ENCODE results near the gene GRHL3. TPM values are rescaled to one million over a fixed set of nuclear protein-coding genes. Genes with fewer than 3 reads are reported as not detected.

The GRHL3 gene
- total RNA-seq, 1 donor from 2014 or later: 0.78 TPM

- Mint-ChIP-seq H3K9me3 (no peaks in the 10 kb centered on the region), H3K4me1 (no peaks in the 10 kb centered on the region), H3K27ac (no peak overlapping the region), H3K27me3 (peaks cover 14% of the 10 kb centered on the region), H3K4me3 (no peak overlapping the region), H3K36me3 (ENCODE audit: low read depth) (no peaks in the 10 kb centered on the region)
- intact Hi-C loops (cut with micrococcal nuclease): loop anchor here (2.0 kb wide), 1 partner anchor 15 kb away; no protein-coding TSS in a partner anchor
- ATAC-seq (ENCODE audit: low read depth) (no peak), DNase-seq (no peak)
- ChIA-PET POLR2A (no interaction called here), CTCF (no interaction called here)
- no peak for TF ChIP-seq CTCF (IDR thresholded peaks at IDR 0.05)
These were observed 21.3 kb upstream of the GRHL3 start for GRCh38 chr1:24297852-24298232.

- ChIA-PET POLR2A (no interaction called here), CTCF (no interaction called here)
- Mint-ChIP-seq H3K27me3 (peaks cover 14% of the 10 kb centered on the region), H3K4me3 (no peak overlapping the region), H3K9me3 (no peaks in the 10 kb centered on the region), H3K36me3 (ENCODE audit: low read depth) (no peaks in the 10 kb centered on the region), H3K27ac (no peak overlapping the region), H3K4me1 (no peaks in the 10 kb centered on the region)
- ATAC-seq (ENCODE audit: low read depth) (no peak), DNase-seq (no peak)
- intact Hi-C loops (cut with micrococcal nuclease): loop anchor here (2.0 kb wide), 1 partner anchor 16 kb away; no protein-coding TSS in a partner anchor
- no peak for TF ChIP-seq CTCF (IDR thresholded peaks at IDR 0.05)
These were observed 20.6 kb upstream of the GRHL3 start for GRCh38 chr1:24298606-24299005.

GRCh38 chr1:24299901-24300300 is 19.3 kb upstream of the GRHL3 start:
- Mint-ChIP-seq H3K4me1 (no peaks in the 10 kb centered on the region), H3K4me3 (no peak overlapping the region)

GRCh38 chr1:24300971-24301784 is 18.0 kb upstream of the GRHL3 start:
- DNase-seq (no peak), ATAC-seq (ENCODE audit: low read depth) (no peak)
- intact Hi-C loops (cut with micrococcal nuclease): no loop called here
- CTCF ChIA-PET: no interaction called here
- no peak overlapping the region for H3K27ac Mint-ChIP-seq
- POLR2A ChIA-PET: no interaction called here
- H3K4me3 Mint-ChIP-seq: no peak overlapping the region
- peaks cover 21% of the 10 kb centered on the region for H3K27me3 Mint-ChIP-seq
- TF ChIP-seq CTCF (IDR thresholded peaks at IDR 0.05): no peak
- no peaks in the 10 kb centered on the region for H3K36me3 Mint-ChIP-seq (ENCODE audit: low read depth)
- H3K4me1 Mint-ChIP-seq: no peaks in the 10 kb centered on the region
- H3K9me3 Mint-ChIP-seq: no peaks in the 10 kb centered on the region

More at GRCh38 chr1:24299901-24300300, 19.3 kb upstream of the GRHL3 start:
- no peaks in the 10 kb centered on the region for H3K36me3 Mint-ChIP-seq (ENCODE audit: low read depth)
- ChIA-PET CTCF (no interaction called here), POLR2A (no interaction called here)
- no peak for TF ChIP-seq CTCF (IDR thresholded peaks at IDR 0.05)
- ATAC-seq (ENCODE audit: low read depth): no peak
- intact Hi-C loops (cut with micrococcal nuclease): loop anchor here (2.0 kb wide), 1 partner anchor 17 kb away; no protein-coding TSS in a partner anchor
- no peak overlapping the region for H3K27ac Mint-ChIP-seq
- no peak for DNase-seq
- peaks cover 15% of the 10 kb centered on the region for H3K27me3 Mint-ChIP-seq
- no peaks in the 10 kb centered on the region for H3K9me3 Mint-ChIP-seq

GRCh38 chr1:24301785-24302175 is 17.4 kb upstream of the GRHL3 start:
- no peaks in the 10 kb centered on the region for H3K4me1 Mint-ChIP-seq
- CTCF ChIA-PET: interaction anchor here (1.6 kb wide), 1 partner anchor 152 kb away, joined by 3 read pairs; no protein-coding TSS in a partner anchor

More at GRCh38 chr1:24301785-24302175, 17.4 kb upstream of the GRHL3 start:
- H3K36me3 Mint-ChIP-seq (ENCODE audit: low read depth): no peaks in the 10 kb centered on the region
- intact Hi-C loops (cut with micrococcal nuclease): no loop called here
- H3K4me3 Mint-ChIP-seq: no peak overlapping the region
- no peak for TF ChIP-seq CTCF (IDR thresholded peaks at IDR 0.05)
- H3K27me3 Mint-ChIP-seq: peaks cover 27% of the 10 kb centered on the region
- POLR2A ChIA-PET: no interaction called here
- ATAC-seq (ENCODE audit: low read depth) (no peak), DNase-seq (no peak)
- H3K9me3 Mint-ChIP-seq: no peaks in the 10 kb centered on the region
- H3K27ac Mint-ChIP-seq: no peak overlapping the region

All from activated B cell treated with CpG ODN at 0.5 μM for 24 hours (primary cell).